HG02870 (cell line): ENCODE data around the gene KLK15.

ENCODE experiments used
- ATAC-seq: cut with Tn5 transposase; IDR thresholded peaks from one replicate; pipeline ENCODE4 v1.9.1; 2021; ENCODE audit warnings: mild to moderate bottlenecking, moderate library complexity; ENCODE audit not compliant: unreplicated experiment

KLK15 gene

GRCh38 chr19:50777830-50778303 lies 55.5 kb downstream of the KLK15 start:
- no peak for ATAC-seq

- ATAC-seq, result no peak
These were observed 56.1 kb downstream of the KLK15 start for GRCh38 chr19:50777261-50777660.

- no peak for ATAC-seq
These were observed 57.2 kb downstream of the KLK15 start for GRCh38 chr19:50776131-50776530.
